KMS-11 (cell line): ENCODE data around the gene SLC25A26.
"Not testable (repeated sequence)": the region's sequence is repeated elsewhere in the genome, so short reads cannot be mapped to it uniquely, and the experiment has no call there.

Experiments used
- H2AFZ ChIP-seq: fragments of 200-600 bp; sonication (generic); 2 replicates; pipeline ENCODE4 v1.6.1; 2016; ENCODE audit warnings: antibody characterized with exemption, mixed run types, low read depth
- H3K27ac ChIP-seq: fragments of 200-600 bp; sonication (generic); 2 replicates; pipeline ENCODE4 v1.6.1; 2016; ENCODE audit warnings: mild to moderate bottlenecking, mixed run types
- H3K27me3 ChIP-seq: fragments of 200-600 bp; sonication (generic); 2 replicates; pipeline ENCODE4 v1.6.1; 2017; ENCODE audit warnings: mild to moderate bottlenecking, low read depth, mixed run types, moderate library complexity; ENCODE audit not compliant: insufficient read depth
- H3K36me3 ChIP-seq: fragments of 200-600 bp; sonication (generic); 2 replicates; pipeline ENCODE4 v1.6.1; 2017; ENCODE audit warnings: mild to moderate bottlenecking, mixed run types; ENCODE audit not compliant: insufficient read depth
- H3K4me1 ChIP-seq: fragments of 200-600 bp; sonication (generic); 2 replicates; pipeline ENCODE4 v1.6.1; 2016; ENCODE audit warnings: mild to moderate bottlenecking, low read depth, mixed run types; ENCODE audit not compliant: poor library complexity, severe bottlenecking
- H3K4me2 ChIP-seq: fragments of 200-600 bp; sonication (generic); 2 replicates; pipeline ENCODE4 v1.7.0; 2016; ENCODE audit warnings: mild to moderate bottlenecking, mixed run types
- H3K4me3 ChIP-seq: fragments of 200-600 bp; sonication (generic); IDR thresholded peaks from 2 replicates; pipeline ENCODE4 v1.6.1; 2017; ENCODE audit warnings: low read depth, low read length, mixed read lengths; ENCODE audit not compliant: insufficient read depth
- H3K79me2 ChIP-seq: fragments of 200-600 bp; sonication (generic); 2 replicates; pipeline ENCODE4 v1.6.1; 2016; ENCODE audit warnings: low read depth, mixed run types; ENCODE audit not compliant: insufficient read depth
- H3K9ac ChIP-seq: fragments of 200-600 bp; sonication (generic); 2 replicates; pipeline ENCODE4 v1.6.1; 2016; ENCODE audit warnings: mild to moderate bottlenecking, mixed run types
- H4K20me1 ChIP-seq: fragments of 200-600 bp; sonication (generic); 2 replicates; pipeline ENCODE4 v1.6.1; 2016; ENCODE audit warnings: mild to moderate bottlenecking, mixed run types; ENCODE audit not compliant: insufficient read depth
- CTCF ChIP-seq: fragments of 200-600 bp; sonication (generic); conservative IDR thresholded peaks from 2 replicates; pipeline ENCODE4 v1.6.1; 2017; ENCODE audit warnings: low read depth, mild to moderate bottlenecking, antibody characterized with exemption, low read length, moderate library complexity, mixed read lengths

The SLC25A26 gene

GRCh38 chr3:66297900-66298299, 77.1 kb downstream of the SLC25A26 start:
- H3K79me2 ChIP-seq, result no peaks in the 10 kb centered on the region
- TF ChIP-seq CTCF, result no peak
- no peak overlapping the region for H3K9ac ChIP-seq
- H3K4me3 ChIP-seq, result no peak overlapping the region
- H3K4me2 ChIP-seq, result peak overlapping the region; percentile 39; the same call in 1 of the 2 replicates
- no peaks in the 10 kb centered on the region for H3K36me3 ChIP-seq
- H3K4me1 ChIP-seq, result peaks cover 58% of the 10 kb centered on the region
- H4K20me1 ChIP-seq, result no peaks in the 10 kb centered on the region
- H3K27me3 ChIP-seq, result no peaks in the 10 kb centered on the region
- no peak overlapping the region for H2AFZ ChIP-seq
- H3K27ac ChIP-seq, result peak overlapping the region; percentile 58; the same call in 1 of the 2 replicates

GRCh38 chr3:66298591-66298990, 77.8 kb downstream of the SLC25A26 start:
- no peak overlapping the region for H2AFZ ChIP-seq
- H3K4me3 ChIP-seq, result no peak overlapping the region
- no peaks in the 10 kb centered on the region for H3K36me3 ChIP-seq
- no peaks in the 10 kb centered on the region for H3K79me2 ChIP-seq
- peak overlapping the region; percentile 39 for H3K4me2 ChIP-seq
- H3K4me1 ChIP-seq, result peaks cover 65% of the 10 kb centered on the region
- H3K27ac ChIP-seq, result peak overlapping the region; percentile 58
- 0 out of 2 replicates have a peak overlapping the region, but pooled peaks have one; percentile 11 for H3K9ac ChIP-seq
- H3K27me3 ChIP-seq, result no peaks in the 10 kb centered on the region
- TF ChIP-seq CTCF, result no peak
- H4K20me1 ChIP-seq, result no peaks in the 10 kb centered on the region

GRCh38 chr3:66299085-66299484, 78.3 kb downstream of the SLC25A26 start:
- not testable (repeated sequence) for H3K9ac ChIP-seq, H3K36me3 ChIP-seq, H3K4me3 ChIP-seq, H2AFZ ChIP-seq, H3K27me3 ChIP-seq, H4K20me1 ChIP-seq, H3K79me2 ChIP-seq
- H3K27ac ChIP-seq, result peak overlapping the region; percentile 58
- peaks cover 70% of the 10 kb centered on the region for H3K4me1 ChIP-seq
- H3K4me2 ChIP-seq, result peak overlapping the region; percentile 39

DNA sequence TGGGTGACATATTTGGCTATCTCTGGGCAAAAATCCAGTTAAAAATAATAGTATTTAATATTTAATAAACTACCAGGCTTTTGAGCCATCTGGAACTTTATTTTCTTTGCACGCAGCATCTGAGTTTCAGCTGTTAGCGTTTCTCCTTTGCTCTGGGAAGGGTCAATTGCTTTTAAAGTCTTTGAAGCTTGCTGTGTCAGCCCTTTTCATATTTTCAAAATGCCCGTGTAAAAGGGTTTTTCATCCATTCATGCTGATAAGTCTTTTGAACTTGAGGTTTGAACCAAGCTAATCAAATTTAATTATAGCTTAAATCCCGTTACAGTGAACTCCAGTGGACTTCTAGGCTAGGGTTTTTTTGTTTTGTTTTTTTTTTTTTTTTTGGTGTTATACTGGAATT, 79.1 kb downstream of the SLC25A26 start:
- Histone ChIP-seq H3K27me3 (no peaks in the 10 kb centered on the region), H3K4me2 (peak overlapping the region; percentile 36; the same call in 1 of the 2 replicates)
- no peak for TF ChIP-seq CTCF

DNA sequence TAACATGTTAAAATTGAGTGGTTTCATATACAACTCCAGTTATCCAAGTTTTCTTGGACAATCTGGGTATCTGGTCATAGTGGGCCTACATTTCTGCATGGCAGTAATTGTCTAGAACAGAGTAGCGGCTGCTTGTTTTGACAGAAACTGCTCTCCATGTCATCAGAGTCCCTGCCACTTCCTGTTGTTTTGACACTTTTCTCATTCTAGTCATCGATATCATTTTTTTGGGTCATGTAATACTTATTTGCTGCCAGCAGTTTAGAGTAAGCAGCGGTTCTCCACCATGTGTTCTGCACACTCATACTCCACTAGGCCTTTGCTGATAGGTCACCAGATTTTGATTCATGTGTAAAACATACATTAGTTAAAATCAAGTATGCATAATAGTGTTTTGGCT, 81.5 kb downstream of the SLC25A26 start:
- no peak overlapping the region for H3K9ac ChIP-seq
- no peak overlapping the region for H2AFZ ChIP-seq
- H3K36me3 ChIP-seq, result no peaks in the 10 kb centered on the region
- no peaks in the 10 kb centered on the region for H4K20me1 ChIP-seq
- H3K79me2 ChIP-seq, result no peaks in the 10 kb centered on the region
- H3K27ac ChIP-seq, result peak overlapping the region; percentile 35; the same call in 1 of the 2 replicates
- H3K27me3 ChIP-seq, result no peaks in the 10 kb centered on the region
- no peak overlapping the region for H3K4me2 ChIP-seq
- no peak for TF ChIP-seq CTCF
- H3K4me1 ChIP-seq, result peaks cover 69% of the 10 kb centered on the region
- H3K4me3 ChIP-seq, result no peak overlapping the region

More for the DNA sequence above, 79.1 kb downstream of the SLC25A26 start:
- no peaks in the 10 kb centered on the region for H3K36me3 ChIP-seq
- H4K20me1 ChIP-seq, result no peaks in the 10 kb centered on the region
- no peak overlapping the region for H3K9ac ChIP-seq
- no peak overlapping the region for H3K4me3 ChIP-seq
- peaks cover 72% of the 10 kb centered on the region for H3K4me1 ChIP-seq
- H2AFZ ChIP-seq, result no peak overlapping the region
- no peaks in the 10 kb centered on the region for H3K79me2 ChIP-seq
- H3K27ac ChIP-seq, result peak overlapping the region; percentile 27; the same call in 1 of the 2 replicates
